ENCODE measurements around the gene GMCL1.

Gene GMCL1

GRCh38 chr2:69797235-69797634 lies 32.2 kb upstream of the GMCL1 start:
- peak overlapping the region; percentile 76; the same call in 1 of the 2 replicates for H3K27ac ChIP-seq
- TF ChIP-seq, protein P1, sequence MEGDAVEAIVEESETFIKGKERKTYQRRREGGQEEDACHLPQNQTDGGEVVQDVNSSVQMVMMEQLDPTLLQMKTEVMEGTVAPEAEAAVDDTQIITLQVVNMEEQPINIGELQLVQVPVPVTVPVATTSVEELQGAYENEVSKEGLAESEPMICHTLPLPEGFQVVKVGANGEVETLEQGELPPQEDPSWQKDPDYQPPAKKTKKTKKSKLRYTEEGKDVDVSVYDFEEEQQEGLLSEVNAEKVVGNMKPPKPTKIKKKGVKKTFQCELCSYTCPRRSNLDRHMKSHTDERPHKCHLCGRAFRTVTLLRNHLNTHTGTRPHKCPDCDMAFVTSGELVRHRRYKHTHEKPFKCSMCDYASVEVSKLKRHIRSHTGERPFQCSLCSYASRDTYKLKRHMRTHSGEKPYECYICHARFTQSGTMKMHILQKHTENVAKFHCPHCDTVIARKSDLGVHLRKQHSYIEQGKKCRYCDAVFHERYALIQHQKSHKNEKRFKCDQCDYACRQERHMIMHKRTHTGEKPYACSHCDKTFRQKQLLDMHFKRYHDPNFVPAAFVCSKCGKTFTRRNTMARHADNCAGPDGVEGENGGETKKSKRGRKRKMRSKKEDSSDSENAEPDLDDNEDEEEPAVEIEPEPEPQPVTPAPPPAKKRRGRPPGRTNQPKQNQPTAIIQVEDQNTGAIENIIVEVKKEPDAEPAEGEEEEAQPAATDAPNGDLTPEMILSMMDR (conservative IDR thresholded peaks at IDR 0.05; ENCODE audit: low read depth, low read length): no peak
- no peaks in the 10 kb centered on the region for H3K27me3 ChIP-seq (ENCODE audit: insufficient read depth, low read depth)
- no peaks in the 10 kb centered on the region for H3K36me3 ChIP-seq (ENCODE audit: insufficient read depth)
- peaks cover 49% of the 10 kb centered on the region for H3K4me1 ChIP-seq (ENCODE audit: low read depth, poor library complexity, severe bottlenecking)
- H2AFZ ChIP-seq (ENCODE audit: low read depth): no peak overlapping the region
- H4K20me1 ChIP-seq (ENCODE audit: insufficient read depth): no peaks in the 10 kb centered on the region
- no peak overlapping the region; the same call in 1 of the 2 replicates for H3K9ac ChIP-seq
- no peak overlapping the region for H3K4me3 ChIP-seq (IDR thresholded peaks at IDR 0.05; ENCODE audit: insufficient read depth, low read depth, low read length)
- H3K4me2 ChIP-seq: peak overlapping the region; percentile 87
- no peaks in the 10 kb centered on the region for H3K79me2 ChIP-seq (ENCODE audit: insufficient read depth, low read depth)

GRCh38 chr2:69797836-69798289 lies 31.6 kb upstream of the GMCL1 start:
- Histone ChIP-seq H3K4me2 (peak overlapping the region; percentile 87), H3K4me1 (ENCODE audit: low read depth, poor library complexity, severe bottlenecking) (peaks cover 51% of the 10 kb centered on the region), H4K20me1 (ENCODE audit: insufficient read depth) (no peaks in the 10 kb centered on the region), H2AFZ (ENCODE audit: low read depth) (peak overlapping the region; percentile 54; the same call in 1 of the 2 replicates), H3K79me2 (ENCODE audit: insufficient read depth, low read depth) (no peaks in the 10 kb centered on the region), H3K27me3 (ENCODE audit: insufficient read depth, low read depth) (no peaks in the 10 kb centered on the region), H3K9ac (peak overlapping the region; percentile 39; the same call in 1 of the 2 replicates), H3K36me3 (ENCODE audit: insufficient read depth) (no peaks in the 10 kb centered on the region), H3K4me3 (IDR thresholded peaks at IDR 0.05; ENCODE audit: insufficient read depth, low read depth, low read length) (peak overlapping the region; percentile 71), H3K27ac (peak overlapping the region; percentile 76)
- TF ChIP-seq, protein P1 (conservative IDR thresholded peaks at IDR 0.05; ENCODE audit: low read depth, low read length): no peak

GRCh38 chr2:69798290-69798908 lies 31.1 kb upstream of the GMCL1 start:
- no peaks in the 10 kb centered on the region for H3K79me2 ChIP-seq (ENCODE audit: insufficient read depth, low read depth)
- no peaks in the 10 kb centered on the region for H3K36me3 ChIP-seq (ENCODE audit: insufficient read depth)
- H3K27ac ChIP-seq: peak overlapping the region; percentile 76
- H3K4me1 ChIP-seq (ENCODE audit: low read depth, poor library complexity, severe bottlenecking): peaks cover 56% of the 10 kb centered on the region
- H3K4me2 ChIP-seq: peak overlapping the region; percentile 87
- H3K4me3 ChIP-seq (IDR thresholded peaks at IDR 0.05; ENCODE audit: insufficient read depth, low read depth, low read length): peak overlapping the region; percentile 71
- TF ChIP-seq, protein P1 (conservative IDR thresholded peaks at IDR 0.05; ENCODE audit: low read depth, low read length): no peak
- peak overlapping the region; percentile 54; the same call in 1 of the 2 replicates for H2AFZ ChIP-seq (ENCODE audit: low read depth)
- H3K27me3 ChIP-seq (ENCODE audit: insufficient read depth, low read depth): no peaks in the 10 kb centered on the region
- H4K20me1 ChIP-seq (ENCODE audit: insufficient read depth): no peaks in the 10 kb centered on the region
- H3K9ac ChIP-seq: peak overlapping the region; percentile 39; the same call in 1 of the 2 replicates

DNA sequence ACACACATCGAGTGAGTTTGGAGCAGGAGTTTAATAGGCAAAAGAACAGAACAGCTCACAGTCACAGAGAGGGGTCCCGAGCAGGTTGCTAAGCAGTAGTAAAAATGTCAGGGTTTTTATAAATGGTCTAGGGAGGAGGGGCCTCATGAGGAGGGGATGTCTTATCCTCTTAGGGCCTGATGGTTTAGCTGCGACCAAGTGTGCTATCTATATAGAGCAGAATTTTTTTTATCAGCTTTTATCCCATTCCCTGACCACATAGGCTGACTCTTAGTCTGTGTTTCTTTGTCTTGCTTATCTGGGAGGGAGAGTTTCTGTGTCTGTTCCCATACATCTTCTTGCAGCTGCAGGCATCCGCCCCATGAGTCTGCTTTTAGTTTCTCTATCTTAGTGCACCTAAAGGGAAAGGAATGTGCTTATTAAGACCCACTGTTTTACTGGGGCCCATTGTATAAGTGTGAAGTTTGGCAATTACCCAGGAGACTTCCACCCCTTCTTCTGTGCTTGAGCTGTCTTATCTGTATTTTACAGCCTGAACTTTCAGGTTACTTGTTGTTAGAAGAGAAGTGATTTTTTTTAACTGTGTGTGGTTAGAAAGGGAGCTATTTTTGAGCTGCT lies 30.4 kb upstream of the GMCL1 start:
- Histone ChIP-seq H3K4me3 (IDR thresholded peaks at IDR 0.05; ENCODE audit: insufficient read depth, low read depth, low read length) (peak overlapping the region; percentile 71), H3K4me2 (peak overlapping the region; percentile 87), H3K36me3 (ENCODE audit: insufficient read depth) (no peaks in the 10 kb centered on the region), H3K4me1 (ENCODE audit: low read depth, poor library complexity, severe bottlenecking) (peaks cover 59% of the 10 kb centered on the region), H4K20me1 (ENCODE audit: insufficient read depth) (no peaks in the 10 kb centered on the region), H2AFZ (ENCODE audit: low read depth) (peak overlapping the region; percentile 54; the same call in 1 of the 2 replicates), H3K27ac (peak overlapping the region; percentile 76), H3K27me3 (ENCODE audit: insufficient read depth, low read depth) (no peaks in the 10 kb centered on the region), H3K79me2 (ENCODE audit: insufficient read depth, low read depth) (no peaks in the 10 kb centered on the region), H3K9ac (peak overlapping the region; percentile 39; the same call in 1 of the 2 replicates)
- TF ChIP-seq, protein P1 (conservative IDR thresholded peaks at IDR 0.05; ENCODE audit: low read depth, low read length): no peak

Data from KMS-11 (cell line).